T-cell (primary cell): Measurements from ENCODE around the gene BCKDHB. TPM values are rescaled to one million over a fixed set of nuclear protein-coding genes. Genes with fewer than 3 reads are reported as not detected.

ENCODE experiments used
- ATAC-seq, 4 experiments: fragments of 200-7000 bp in 3 of 4; fragments of 150-1000 bp in 1 of 4; cut with Tn5 transposase; replicated peaks in 1 of 4; 1 replicate in 3 of 4; 2 replicates in 1 of 4; pipeline ENCODE4 v1.10.0; 2021; ENCODE audit warnings: moderate library complexity in 3 of 4, mild to moderate bottlenecking in 2 of 4, moderate number of reproducible peaks in 1 of 4
- CTCF ChIA-PET, 2 donors: fragments of 300-600 bp; sonication (Branson Sonifier 250); formaldehyde crosslinking; loops; one replicate each; lab custom pipeline; 2022; ENCODE audit warnings: antibody characterized with exemption in 2 of 2; lab: Charles Lee
- POLR2A ChIA-PET, 2 donors: fragments of 300-600 bp; sonication (Branson Sonifier 250); formaldehyde crosslinking; loops; one replicate each; lab custom pipeline; 2022; ENCODE audit warnings: antibody characterized with exemption in 2 of 2; lab: Charles Lee
- DNase-seq, 35 experiments: peaks; one replicate each; pipeline versions ENCODE4 v3.0.0 to v3.0.0-alpha.2; 2013 to 2023
- H3K27ac ChIP-seq: one replicate; pipeline ENCODE4 v1.5.1; 2013; ENCODE audit warnings: low read length
- H3K27me3 ChIP-seq, 2 experiments: replicated peaks in 1 of 2; 1 replicate in 1 of 2; 2 replicates in 1 of 2; pipeline versions ENCODE4 v1.6.1 to v1.7.0; 2013; ENCODE audit warnings: low read length in 1 of 2, mixed read lengths in 1 of 2; ENCODE audit not compliant: control insufficient read depth in 2 of 2, insufficient read depth in 2 of 2; ENCODE audit errors: extremely low read depth in 1 of 2
- H3K36me3 ChIP-seq, 2 donors: 1 replicate in 1 of 2; 2 replicates in 1 of 2; pipeline versions ENCODE4 v1.6.1 to v1.7.0; 2013; ENCODE audit warnings: low read length in 1 of 2; ENCODE audit not compliant: control insufficient read depth in 2 of 2, insufficient read depth in 1 of 2; ENCODE audit errors: extremely low read depth in 1 of 2
- H3K4me1 ChIP-seq, 2 experiments: 1 replicate in 1 of 2; 2 replicates in 1 of 2; pipeline versions ENCODE4 v1.6.1 to v1.7.0; 2013; ENCODE audit warnings: low read length in 2 of 2, mixed read lengths in 1 of 2; ENCODE audit not compliant: insufficient read depth in 2 of 2, control insufficient read depth in 1 of 2; ENCODE audit errors: extremely low read depth in 1 of 2
- H3K4me3 ChIP-seq, 2 donors: 1 replicate in 1 of 2; 2 replicates in 1 of 2; pipeline versions ENCODE4 v1.5.1 to v1.7.0; 2013; ENCODE audit warnings: mild to moderate bottlenecking in 2 of 2, low read length in 1 of 2, moderate library complexity in 1 of 2; ENCODE audit not compliant: control insufficient read depth in 1 of 2; ENCODE audit errors: extremely low read depth in 1 of 2
- H3K9me3 ChIP-seq: 2 replicates; pipeline ENCODE4 v1.7.0; 2013
- H3K27ac Mint-ChIP-seq, 2 donors: one replicate each; pipeline ENCODE4 v1.8.0; 2020 to 2021; ENCODE audit warnings: mild to moderate bottlenecking in 2 of 2, mixed read lengths in 2 of 2
- H3K27me3 Mint-ChIP-seq, 2 donors: one replicate each; pipeline ENCODE4 v1.8.0; 2021 to 2022; ENCODE audit warnings: mixed read lengths in 2 of 2
- H3K36me3 Mint-ChIP-seq: one replicate; pipeline ENCODE4 v1.8.0; 2021; ENCODE audit warnings: mixed read lengths
- H3K4me1 Mint-ChIP-seq, 3 donors: one replicate each; pipeline ENCODE4 v1.8.0; 2020 to 2022; ENCODE audit warnings: mixed read lengths in 3 of 3, mild to moderate bottlenecking in 1 of 3
- H3K4me3 Mint-ChIP-seq, 3 donors: one replicate each; pipeline ENCODE4 v1.8.0; 2020 to 2022; ENCODE audit warnings: mild to moderate bottlenecking in 3 of 3, mixed read lengths in 3 of 3, moderate library complexity in 3 of 3
- H3K9me3 Mint-ChIP-seq, 3 donors: one replicate each; pipeline ENCODE4 v1.8.0; 2020 to 2022; ENCODE audit warnings: mixed read lengths in 3 of 3
- WGBS: methylation state at CpG from one replicate; pipeline ENCODE4 v1.1.5; 2013; ENCODE audit warnings: missing lambda C conversion rate; ENCODE audit not compliant: insufficient coverage; 5-methylcytosine and 5-hydroxymethylcytosine counted together
- total RNA-seq, 35 experiments: library from RNA in 6 of 35; stranded (reverse) in 6 of 35; fragments of 120-200 nt in 1 of 35; gene quantifications; one replicate each; pipeline versions ENCODE4 v1.2.1 to v1.2.4 and lab custom pipeline; 2013 to 2026

Gene BCKDHB
- total RNA-seq, 5 donors from 2014 or later (not counting 1 experiment from before 2014, with no cell fraction given) = 14.1 to 18.7 (median 15.2) TPM

GRCh38 chr6:80347101-80347500, 240.6 kb downstream of the BCKDHB start:
- ChIA-PET POLR2A (no interaction called here), CTCF (no interaction called here)
- Histone ChIP-seq H3K36me3 (no peaks in the 10 kb centered on the region), H3K27ac (no peak overlapping the region), H3K27me3 (no peaks in the 10 kb centered on the region), H3K9me3 (no peaks in the 10 kb centered on the region), H3K4me3 (no peak overlapping the region), H3K4me1 (no peaks in the 10 kb centered on the region)
- Mint-ChIP-seq H3K36me3 (peaks cover 3% of the 10 kb centered on the region), H3K27me3 (no peaks in the 10 kb centered on the region), H3K4me3 (no peak overlapping the region), H3K9me3 (no peaks in the 10 kb centered on the region), H3K4me1 (no peaks in the 10 kb centered on the region), H3K27ac (no peak overlapping the region)
- ATAC-seq (no peak), DNase-seq (no peak)
- no CpG with 5 or more reads among the region's 1 CpG for WGBS

- H3K4me1 ChIP-seq = no peaks in the 10 kb centered on the region
- H3K27me3 ChIP-seq = no peaks in the 10 kb centered on the region
- no peak overlapping the region for H3K27ac Mint-ChIP-seq
- H3K9me3 Mint-ChIP-seq = no peaks in the 10 kb centered on the region
- no peaks in the 10 kb centered on the region for H3K9me3 ChIP-seq
- H3K4me3 Mint-ChIP-seq = no peak overlapping the region
- no peaks in the 10 kb centered on the region for H3K36me3 ChIP-seq
- no peak overlapping the region for H3K27ac ChIP-seq
- DNase-seq (no peak), ATAC-seq (no peak)
- H3K36me3 Mint-ChIP-seq = peaks cover 7% of the 10 kb centered on the region
- no peaks in the 10 kb centered on the region for H3K27me3 Mint-ChIP-seq
- no peak overlapping the region for H3K4me3 ChIP-seq
- H3K4me1 Mint-ChIP-seq = no peaks in the 10 kb centered on the region
- CTCF ChIA-PET = interaction anchor here in 1 of 2 donors (0.6 kb wide), 1 partner anchor 134 kb away, joined by 3 read pairs; no protein-coding TSS in a partner anchor
- POLR2A ChIA-PET = no interaction called here
- WGBS = 80% methylated on average over 1 of the region's 2 CpGs
Observed at GRCh38 chr6:80348263-80348662, 241.8 kb downstream of the BCKDHB start.

- POLR2A ChIA-PET = no interaction called here
Observed at GRCh38 chr6:80356000-80356399, 249.5 kb downstream of the BCKDHB start.

GRCh38 chr6:80356545-80356944, 250.1 kb downstream of the BCKDHB start:
- DNase-seq = no peak
- Histone ChIP-seq H3K9me3 (no peaks in the 10 kb centered on the region), H3K27me3 (no peaks in the 10 kb centered on the region), H3K4me1 (no peaks in the 10 kb centered on the region), H3K4me3 (no peak overlapping the region), H3K27ac (no peak overlapping the region), H3K36me3 (no peaks in the 10 kb centered on the region)
- H3K27ac Mint-ChIP-seq = no peak overlapping the region
- WGBS = no CpG with 5 or more reads among the region's 2 CpGs
- no peaks in the 10 kb centered on the region for H3K27me3 Mint-ChIP-seq
- peaks cover 30% of the 10 kb centered on the region for H3K36me3 Mint-ChIP-seq
- no peaks in the 10 kb centered on the region for H3K9me3 Mint-ChIP-seq
- CTCF ChIA-PET = no interaction called here
- ATAC-seq = no peak
- no peaks in the 10 kb centered on the region for H3K4me1 Mint-ChIP-seq
- no peak overlapping the region for H3K4me3 Mint-ChIP-seq
- POLR2A ChIA-PET = no interaction called here

More at GRCh38 chr6:80356000-80356399, 249.5 kb downstream of the BCKDHB start:
- DNase-seq (no peak), ATAC-seq (no peak)
- Histone ChIP-seq H3K4me3 (no peak overlapping the region), H3K9me3 (no peaks in the 10 kb centered on the region), H3K27ac (no peak overlapping the region), H3K27me3 (no peaks in the 10 kb centered on the region), H3K4me1 (no peaks in the 10 kb centered on the region), H3K36me3 (no peaks in the 10 kb centered on the region)
- Mint-ChIP-seq H3K27me3 (no peaks in the 10 kb centered on the region), H3K9me3 (no peaks in the 10 kb centered on the region), H3K4me1 (no peaks in the 10 kb centered on the region), H3K4me3 (no peak overlapping the region), H3K36me3 (peaks cover 30% of the 10 kb centered on the region), H3K27ac (no peak overlapping the region)
- WGBS = no CpG with 5 or more reads among the region's 1 CpG
- CTCF ChIA-PET = no interaction called here

GRCh38 chr6:80357081-80357480, 250.6 kb downstream of the BCKDHB start:
- Histone ChIP-seq H3K27ac (no peak overlapping the region), H3K36me3 (no peaks in the 10 kb centered on the region), H3K27me3 (no peaks in the 10 kb centered on the region), H3K4me3 (no peak overlapping the region), H3K9me3 (no peaks in the 10 kb centered on the region), H3K4me1 (no peaks in the 10 kb centered on the region)
- no peaks in the 10 kb centered on the region for H3K27me3 Mint-ChIP-seq
- CTCF ChIA-PET = interaction anchor here in 1 of 2 donors (0.6 kb wide), 1 partner anchor 12 kb away, joined by 3 read pairs; no protein-coding TSS in a partner anchor
- POLR2A ChIA-PET = no interaction called here
- DNase-seq (no peak), ATAC-seq (no peak)
- H3K4me3 Mint-ChIP-seq = no peak overlapping the region
- peaks cover 30% of the 10 kb centered on the region for H3K36me3 Mint-ChIP-seq
- no peaks in the 10 kb centered on the region for H3K4me1 Mint-ChIP-seq
- WGBS = 83% methylated on average over 2 of the region's 2 CpGs
- no peak overlapping the region for H3K27ac Mint-ChIP-seq
- no peaks in the 10 kb centered on the region for H3K9me3 Mint-ChIP-seq

- Mint-ChIP-seq H3K36me3 (peaks cover 30% of the 10 kb centered on the region), H3K4me3 (no peak overlapping the region), H3K27ac (no peak overlapping the region), H3K4me1 (no peaks in the 10 kb centered on the region), H3K9me3 (no peaks in the 10 kb centered on the region), H3K27me3 (no peaks in the 10 kb centered on the region)
- H3K4me1 ChIP-seq = no peaks in the 10 kb centered on the region
- H3K4me3 ChIP-seq = no peak overlapping the region
- POLR2A ChIA-PET = no interaction called here
- CTCF ChIA-PET = interaction anchor here in 1 of 2 donors (0.6 kb wide), 1 partner anchor 12 kb away, joined by 3 read pairs; no protein-coding TSS in a partner anchor
- no peak for DNase-seq
- 95% methylated on average over 2 of the region's 2 CpGs for WGBS
- no peaks in the 10 kb centered on the region for H3K36me3 ChIP-seq
- ATAC-seq = no peak
- no peak overlapping the region for H3K27ac ChIP-seq
- no peaks in the 10 kb centered on the region for H3K27me3 ChIP-seq
- H3K9me3 ChIP-seq = no peaks in the 10 kb centered on the region
Observed at GRCh38 chr6:80357674-80358073, 251.2 kb downstream of the BCKDHB start.
